ENCODE results near the gene MXD1.

DNA sequence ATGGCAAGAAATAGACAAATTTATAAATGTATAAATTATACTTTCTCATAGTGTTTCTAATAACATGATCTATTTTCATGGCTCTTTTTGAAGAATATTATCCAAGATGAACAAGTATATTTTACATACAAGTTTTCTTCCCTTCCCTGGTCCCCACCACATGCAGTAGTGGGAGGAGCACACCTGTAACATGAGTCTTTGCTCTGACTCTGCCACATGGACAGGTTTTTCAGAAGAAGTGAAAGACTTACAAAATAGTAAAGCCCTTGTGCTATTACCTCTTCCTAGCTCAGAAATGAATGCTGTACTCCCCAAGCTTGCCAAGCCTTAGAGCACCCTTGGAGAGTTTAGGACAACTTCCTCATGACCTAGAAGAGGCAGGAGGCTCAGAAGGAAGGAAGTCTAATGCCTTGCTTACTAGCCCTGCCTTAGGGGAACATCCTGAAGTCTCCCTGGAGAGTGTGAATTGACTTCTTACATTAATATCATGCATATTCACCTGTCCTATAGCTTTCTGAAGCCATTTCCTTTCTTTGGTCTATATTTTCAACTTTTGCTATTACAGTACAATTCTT is 18.4 kb downstream of the MXD1 start:
- no peak for TF ChIP-seq CTCF (conservative IDR thresholded peaks at IDR 0.05)
- no peak for TF ChIP-seq ZFX (IDR thresholded peaks at IDR 0.05)
